HG02943 (cell line): ENCODE data around the gene TRIM3.
"Not testable (repeated sequence)": the region's sequence is repeated elsewhere in the genome, so short reads cannot be mapped to it uniquely, and the experiment has no call there.

ENCODE experiments used
- ATAC-seq: cut with Tn5 transposase; IDR thresholded peaks from one replicate; pipeline ENCODE4 v1.9.1; 2021; ENCODE audit warnings: mild to moderate bottlenecking, low read depth, moderate library complexity; ENCODE audit not compliant: unreplicated experiment

TRIM3 gene

DNA sequence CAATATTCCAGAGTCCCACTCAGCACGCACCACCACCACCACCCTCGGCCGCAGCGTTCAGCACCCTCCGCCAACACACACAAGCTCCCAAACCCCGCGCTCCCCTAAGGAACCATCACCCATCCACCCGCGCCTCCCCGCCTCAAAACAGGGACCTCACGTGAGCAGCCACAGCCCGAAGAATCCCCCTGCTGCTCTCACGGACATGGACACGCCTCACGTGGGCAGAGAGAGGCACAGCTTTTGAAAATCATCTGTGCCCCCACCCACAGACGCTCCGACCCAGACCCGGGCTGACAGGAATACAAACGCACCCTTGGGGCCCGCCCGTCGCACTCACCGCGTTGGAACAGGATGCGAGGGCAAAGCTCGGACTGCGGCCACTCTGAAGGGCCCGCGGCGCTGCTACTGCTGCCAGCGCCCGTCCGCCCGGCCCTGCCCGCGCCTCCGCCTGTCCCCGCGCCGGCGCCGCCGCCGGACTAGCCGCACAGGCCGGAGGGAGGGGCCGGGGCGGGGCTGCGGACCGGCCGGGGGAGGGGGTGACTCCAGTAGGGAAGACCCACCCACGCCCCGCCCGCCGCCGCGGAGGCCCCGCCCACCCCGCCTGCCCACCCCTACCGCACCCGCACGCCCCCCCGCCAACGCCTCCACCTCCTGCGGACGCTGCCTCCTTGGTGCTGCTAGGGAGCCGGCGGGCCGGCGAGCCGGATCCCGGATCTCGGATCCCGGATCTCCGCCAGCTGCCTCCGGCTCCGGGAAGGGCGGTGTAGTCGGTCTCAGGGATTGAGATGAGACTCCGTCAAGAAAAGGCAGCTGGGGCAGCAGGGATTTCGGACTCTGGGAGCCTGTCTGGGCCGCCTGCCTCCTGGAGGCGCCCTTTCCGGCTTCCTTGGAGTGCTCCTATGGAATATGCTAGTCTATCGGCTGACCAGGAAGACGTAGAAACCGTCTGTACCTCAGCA, at the start of gene TRIM3:
Gene TRIM3, minus strand, starts transcription at position 491 of the 962 bp plus-strand sequence. CDS start 8,246 bp downstream, outside the sequence.
- peak; percentile 62 for ATAC-seq

- no peak for ATAC-seq
Measured at GRCh38 chr11:6523253-6523652, 49.5 kb upstream of the TRIM3 start.

DNA sequence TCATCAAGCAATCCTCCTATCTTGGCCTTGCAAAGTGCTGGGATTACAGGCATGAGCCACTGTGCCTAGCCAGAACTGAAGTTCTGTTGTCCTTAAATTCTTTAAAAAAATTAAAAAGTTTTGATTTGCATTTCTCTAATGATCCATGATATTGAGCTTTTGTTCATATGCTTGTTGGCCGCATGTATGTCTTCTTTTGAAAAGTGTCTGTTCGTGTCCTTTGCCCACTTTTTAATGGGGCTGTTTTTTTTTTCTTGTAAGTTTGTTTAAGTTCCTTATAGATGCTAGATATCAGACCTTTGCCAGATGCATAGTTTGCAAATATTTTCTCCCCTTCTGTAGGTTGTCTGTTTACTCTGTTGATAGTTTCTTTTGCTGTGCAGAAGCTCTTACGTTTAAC, 48.2 kb upstream of the TRIM3 start:
- ATAC-seq = not testable (repeated sequence)

DNA sequence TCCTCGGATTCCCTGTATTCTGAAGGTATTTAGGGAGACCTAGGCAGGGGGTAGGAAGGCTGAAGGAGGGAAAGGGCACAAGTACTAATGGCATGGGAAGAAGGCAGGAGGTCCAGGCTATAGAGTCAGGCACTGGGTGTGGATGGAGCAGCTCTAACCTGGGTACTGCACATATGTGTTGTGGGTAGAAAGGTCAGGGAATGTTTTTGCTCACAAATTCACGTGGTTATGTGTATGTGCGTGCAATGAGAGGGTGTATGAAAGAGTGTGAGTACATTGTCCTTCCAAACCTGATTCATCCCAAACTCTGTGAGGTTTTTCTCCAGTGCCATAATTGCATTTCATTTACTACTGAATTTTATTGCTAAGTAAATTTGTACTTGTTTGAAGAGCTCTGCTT, 46.5 kb upstream of the TRIM3 start:
- ATAC-seq = no peak

DNA sequence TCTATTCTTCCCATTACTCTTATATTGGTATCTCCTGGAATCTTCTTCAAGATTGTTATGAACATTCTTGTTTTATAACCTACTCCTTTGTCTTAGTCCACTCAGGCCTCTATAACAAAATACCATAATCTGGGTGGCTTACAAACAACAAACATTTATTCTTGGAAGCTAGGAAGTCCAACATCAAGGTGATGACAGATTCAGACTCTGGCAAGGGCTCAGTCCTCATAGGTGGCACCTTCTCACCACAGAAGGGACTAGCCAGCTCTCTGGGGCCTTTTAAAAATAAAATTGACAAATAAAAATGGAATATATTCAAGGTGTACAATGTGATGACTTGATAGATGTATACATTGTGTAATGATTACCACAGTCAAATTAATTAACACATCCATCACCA, 43.1 kb upstream of the TRIM3 start:
- ATAC-seq = no peak

DNA sequence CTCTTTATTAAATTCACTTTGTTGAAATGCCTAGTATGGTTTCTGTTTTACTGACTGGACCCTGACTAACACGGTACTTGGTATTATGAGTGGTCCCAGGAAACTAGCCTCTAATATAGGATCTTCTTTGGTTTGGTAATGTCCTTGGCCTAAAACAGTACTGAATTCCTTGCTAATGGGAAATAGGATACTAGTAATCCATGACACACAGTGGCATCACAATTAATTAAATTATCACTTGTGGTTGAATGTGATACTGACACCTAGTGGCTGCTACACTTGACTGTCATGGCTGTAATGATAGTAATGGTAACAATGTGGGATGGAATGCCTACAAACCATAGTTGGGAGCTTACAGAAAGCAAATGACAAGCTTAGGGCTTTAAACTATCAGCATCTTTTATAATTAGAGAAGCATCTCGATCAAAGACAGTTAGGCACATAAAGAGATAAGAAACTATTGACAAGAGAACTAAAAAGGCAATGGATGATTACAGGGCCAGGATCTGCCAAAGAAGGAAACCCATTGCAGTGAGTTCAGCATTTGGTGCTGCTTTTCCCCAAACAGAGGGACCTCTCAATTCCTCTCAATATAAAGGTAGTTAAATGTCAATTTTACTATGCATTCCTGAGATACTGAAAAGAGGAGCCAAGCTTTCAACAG, 32.0 kb upstream of the TRIM3 start:
- ATAC-seq = no peak

- ATAC-seq = no peak
Measured at GRCh38 chr11:6504166-6504565, 30.4 kb upstream of the TRIM3 start.

DNA sequence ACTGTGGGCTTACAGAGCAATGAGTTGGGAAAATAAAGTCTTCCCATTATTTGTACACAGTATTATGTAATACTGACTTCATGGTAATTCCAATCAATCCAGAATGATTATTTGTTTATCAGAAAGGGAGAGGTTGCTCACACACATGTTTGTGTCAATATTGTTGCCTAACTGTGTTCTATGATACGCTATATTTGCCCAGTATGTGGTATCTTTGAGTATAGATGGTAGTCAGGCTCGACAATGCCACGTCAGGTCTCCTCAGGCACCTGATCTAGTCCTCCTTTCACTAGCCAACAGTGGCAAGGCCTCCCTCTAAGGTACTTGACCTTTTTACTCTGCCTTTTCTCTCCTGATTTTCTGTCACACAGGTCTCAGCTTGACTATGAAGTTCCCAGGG, 28.6 kb upstream of the TRIM3 start:
- ATAC-seq = no peak

- no peak for ATAC-seq
Measured at GRCh38 chr11:6498544-6498943, 24.8 kb upstream of the TRIM3 start.

DNA sequence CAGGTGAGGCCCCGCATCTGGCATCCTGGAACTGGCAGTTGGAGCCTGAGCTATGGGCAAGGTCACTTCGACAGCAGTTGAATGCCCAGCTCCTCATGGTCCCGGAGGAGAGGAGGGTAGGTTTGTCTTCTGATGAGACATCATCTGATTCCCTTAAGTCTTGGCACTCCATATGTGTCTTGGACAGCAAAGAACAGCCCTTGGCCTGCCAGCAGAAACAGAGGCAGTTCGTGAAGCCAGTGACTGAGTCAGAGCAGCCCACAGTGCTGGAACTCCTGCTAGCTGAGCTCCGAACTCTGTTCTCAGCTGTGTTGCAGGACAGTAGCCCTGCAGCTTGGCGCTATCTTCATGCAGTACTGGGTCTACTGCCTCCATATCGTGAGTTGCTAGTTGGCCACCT, 24.4 kb upstream of the TRIM3 start:
- ATAC-seq = no peak

- no peak for ATAC-seq
Measured at GRCh38 chr11:6497069-6497839, 23.5 kb upstream of the TRIM3 start, which contains the start of gene DNHD1. TSS of gene DNHD1 (plus strand) at chr11:6497280. CDS start at chr11:6498216, 936 bp downstream.

DNA sequence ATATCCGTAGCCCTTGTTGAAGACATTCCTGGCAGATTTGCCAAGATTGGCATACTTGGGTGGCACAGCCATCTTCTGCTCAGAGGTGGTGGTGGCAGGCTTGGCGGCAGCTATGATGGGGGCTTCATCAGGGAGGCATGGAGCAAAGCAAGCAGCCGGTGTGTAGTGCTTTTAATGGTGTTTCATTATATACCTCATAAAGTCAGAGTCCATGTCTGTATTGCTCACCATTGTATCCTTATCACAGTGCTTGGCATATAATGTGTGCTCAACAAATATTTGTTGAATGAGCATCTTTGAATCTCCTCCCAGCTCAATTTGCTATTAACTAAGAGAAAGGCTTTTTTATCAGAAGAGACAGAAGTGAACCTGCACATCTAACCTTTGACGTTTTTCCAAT, 15.6 kb upstream of the TRIM3 start:
- ATAC-seq = no peak

DNA sequence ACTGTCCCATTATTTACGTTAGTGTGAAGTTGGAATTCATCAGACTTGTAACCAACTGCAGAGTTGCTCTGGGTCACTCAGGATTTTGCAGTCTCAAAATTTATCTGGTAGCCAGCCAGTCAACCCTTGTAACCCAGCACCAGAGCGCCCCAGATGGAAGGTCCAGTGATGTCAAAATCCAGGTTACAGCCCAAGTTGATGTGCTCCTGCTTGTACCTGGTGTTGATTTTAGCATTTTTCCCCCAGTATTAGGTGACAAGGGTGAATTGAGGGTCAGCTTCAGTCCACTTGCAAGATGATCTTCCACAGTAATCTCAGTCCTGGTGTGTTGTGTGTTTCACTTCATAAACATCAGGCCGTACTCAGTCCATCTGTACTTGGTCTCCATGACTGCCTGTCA, 15.1 kb upstream of the TRIM3 start:
- no peak for ATAC-seq

GRCh38 chr11:6488342-6488741, 14.6 kb upstream of the TRIM3 start:
- no peak for ATAC-seq

- no peak for ATAC-seq
Measured at GRCh38 chr11:6486938-6487337, 13.2 kb upstream of the TRIM3 start.

DNA sequence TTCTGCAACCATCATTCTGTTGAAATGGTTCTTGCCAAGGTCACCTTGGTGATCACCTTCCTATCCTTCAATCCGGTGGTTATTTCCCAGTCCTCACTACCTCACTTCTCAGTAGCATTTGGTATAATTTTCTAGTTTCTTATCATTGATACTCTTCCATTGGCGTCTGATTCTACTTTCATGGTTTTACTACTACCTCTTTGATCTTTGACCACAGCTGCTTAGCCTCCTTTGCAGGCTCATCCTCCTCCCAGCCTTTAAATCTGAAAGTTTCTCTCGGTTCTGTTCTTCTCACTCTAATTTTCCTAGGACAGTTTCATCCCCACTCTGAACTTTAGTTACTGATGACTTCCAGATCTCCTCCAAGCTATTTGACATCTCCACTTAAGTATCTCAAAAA, 12.5 kb upstream of the TRIM3 start:
- no peak for ATAC-seq

- no peak for ATAC-seq
Measured at GRCh38 chr11:6485661-6486060, 11.9 kb upstream of the TRIM3 start.

GRCh38 chr11:6483015-6483414, 9.3 kb upstream of the TRIM3 start:
- no peak for ATAC-seq

- ATAC-seq = no peak
Measured at GRCh38 chr11:6482441-6482840, 8.7 kb upstream of the TRIM3 start.

DNA sequence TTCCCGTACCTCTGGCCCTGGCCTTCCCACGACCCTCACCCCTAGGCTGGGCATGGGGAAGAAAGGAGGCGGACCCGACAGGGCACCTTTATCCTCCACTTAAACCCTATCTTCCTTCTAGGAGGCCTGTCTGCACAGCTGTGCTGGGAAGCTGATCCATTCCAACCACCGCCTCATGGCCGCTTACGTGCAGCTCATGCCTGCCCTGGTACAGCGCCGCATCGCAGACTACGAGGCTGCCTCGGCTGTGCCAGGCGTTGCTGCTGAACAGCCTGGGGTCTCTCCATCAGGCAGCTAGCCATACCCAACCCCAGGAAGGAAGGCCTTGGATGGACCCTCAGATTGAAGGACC, 8.2 kb upstream of the TRIM3 start:
- ATAC-seq = no peak
